Iris pigment epithelial cell (primary cell): ENCODE results near the gene NEDD4.
A peak's percentile ranks its signal among the peaks of the same experiment; 100 is the strongest.
"Not testable (repeated sequence)": the region's sequence is repeated elsewhere in the genome, so short reads cannot be mapped to it uniquely, and the experiment has no call there.

Experiments used
- DNase-seq: peaks from one replicate; pipeline ENCODE4 v3.0.0-alpha.2; 2011; ENCODE audit warnings: low read depth

The NEDD4 gene

DNA sequence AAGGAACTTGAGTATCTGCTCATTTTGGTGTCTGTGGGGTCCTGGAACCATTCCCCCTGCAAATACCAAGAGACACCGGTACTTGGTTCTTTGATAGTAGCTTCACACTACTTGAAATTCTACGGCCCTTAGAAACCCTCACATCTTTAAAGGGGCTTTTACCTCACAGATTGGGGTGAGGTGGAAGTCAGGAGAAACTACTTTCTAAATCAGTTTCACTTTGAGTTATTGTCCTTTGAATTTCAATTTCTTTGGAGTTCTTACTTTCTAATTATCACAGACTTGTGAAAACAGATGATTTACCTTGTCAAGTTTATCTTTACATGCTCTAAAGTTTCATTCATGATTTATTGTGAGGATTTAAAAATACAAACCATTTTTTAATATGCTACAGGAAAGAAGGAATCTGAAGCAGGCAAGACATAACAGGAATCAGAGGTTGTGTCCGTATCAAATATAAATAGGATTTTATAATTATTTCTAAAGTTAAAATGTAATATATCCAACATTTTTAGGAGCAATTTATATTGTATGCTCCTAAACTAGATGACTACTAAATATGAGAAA, 98.9 kb downstream of the NEDD4 start:
- DNase-seq: no peak

DNA sequence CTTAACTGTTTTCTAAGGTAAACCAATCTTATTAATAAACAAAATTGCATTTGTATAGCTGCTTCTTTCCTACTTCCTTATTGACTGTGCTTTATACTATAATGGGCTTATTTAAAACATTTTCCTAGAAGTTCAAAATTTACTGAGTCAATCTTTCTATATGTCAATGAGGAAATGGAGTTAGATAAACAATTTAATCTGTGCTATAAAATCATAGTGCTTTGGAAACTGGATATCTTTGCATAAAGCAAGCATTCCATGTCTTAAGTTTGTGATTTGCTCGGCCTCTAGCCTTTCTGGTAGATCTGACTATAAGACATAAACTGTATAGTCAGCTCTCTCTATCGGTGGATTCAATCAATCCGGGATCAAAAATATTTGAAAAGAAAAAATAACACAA, 99.6 kb downstream of the NEDD4 start:
- DNase-seq: no peak

DNA sequence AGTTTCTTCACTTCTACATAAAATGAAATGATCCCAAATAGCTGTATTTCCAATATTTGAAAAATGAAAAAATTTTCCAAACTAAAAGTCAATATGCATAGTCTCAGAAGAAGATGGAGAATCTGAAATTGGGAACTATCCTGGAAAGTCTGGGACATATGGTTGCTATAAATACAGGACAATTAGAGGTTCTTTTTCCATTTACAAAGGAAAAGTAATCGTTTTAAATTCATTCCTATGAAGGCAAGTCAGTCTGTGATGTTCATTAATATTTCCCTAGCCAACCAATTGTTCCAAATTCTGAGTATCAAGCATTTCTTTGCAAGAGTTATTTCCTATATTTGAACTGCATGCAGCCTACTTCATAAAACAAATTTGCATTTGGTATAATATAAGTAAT, 102.2 kb downstream of the NEDD4 start:
- no peak for DNase-seq

DNA sequence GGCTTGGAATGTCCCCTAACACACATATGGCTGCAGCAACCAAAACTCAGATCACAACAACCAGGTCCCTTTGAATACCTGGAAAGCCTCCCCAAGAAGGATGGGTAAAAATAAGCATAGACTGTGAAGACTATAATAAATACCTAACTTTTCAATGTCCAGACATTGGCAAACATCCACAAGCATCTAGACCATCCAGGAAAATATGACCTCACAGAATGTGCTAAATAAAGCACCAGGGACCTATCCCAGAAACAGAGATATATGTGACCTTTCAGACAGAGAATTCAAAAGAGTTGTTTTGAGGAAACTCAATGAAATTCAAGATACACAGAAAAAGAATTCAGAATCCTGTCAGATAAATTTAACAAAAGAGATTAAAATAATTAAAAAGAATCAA, 109.2 kb downstream of the NEDD4 start:
- peak; percentile 48 for DNase-seq

DNA sequence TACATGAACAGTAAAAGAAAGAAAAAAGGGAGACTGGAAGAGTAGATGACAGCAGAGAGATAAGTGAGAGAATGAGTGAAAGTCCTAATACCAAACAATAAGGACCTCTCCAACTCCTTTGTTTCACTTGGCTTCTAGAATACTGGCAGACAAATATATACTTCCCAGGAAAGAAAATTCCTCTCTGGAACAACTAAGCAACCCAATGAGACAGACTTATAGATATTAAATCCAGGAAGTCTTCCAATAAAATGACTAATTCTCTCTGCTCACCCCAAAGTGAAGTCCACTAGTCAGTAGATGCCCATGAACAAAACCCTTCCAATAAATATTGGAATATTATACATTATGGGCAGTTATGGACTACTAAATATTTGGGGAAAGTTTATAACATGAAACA, 114.2 kb downstream of the NEDD4 start:
- DNase-seq: no peak

DNA sequence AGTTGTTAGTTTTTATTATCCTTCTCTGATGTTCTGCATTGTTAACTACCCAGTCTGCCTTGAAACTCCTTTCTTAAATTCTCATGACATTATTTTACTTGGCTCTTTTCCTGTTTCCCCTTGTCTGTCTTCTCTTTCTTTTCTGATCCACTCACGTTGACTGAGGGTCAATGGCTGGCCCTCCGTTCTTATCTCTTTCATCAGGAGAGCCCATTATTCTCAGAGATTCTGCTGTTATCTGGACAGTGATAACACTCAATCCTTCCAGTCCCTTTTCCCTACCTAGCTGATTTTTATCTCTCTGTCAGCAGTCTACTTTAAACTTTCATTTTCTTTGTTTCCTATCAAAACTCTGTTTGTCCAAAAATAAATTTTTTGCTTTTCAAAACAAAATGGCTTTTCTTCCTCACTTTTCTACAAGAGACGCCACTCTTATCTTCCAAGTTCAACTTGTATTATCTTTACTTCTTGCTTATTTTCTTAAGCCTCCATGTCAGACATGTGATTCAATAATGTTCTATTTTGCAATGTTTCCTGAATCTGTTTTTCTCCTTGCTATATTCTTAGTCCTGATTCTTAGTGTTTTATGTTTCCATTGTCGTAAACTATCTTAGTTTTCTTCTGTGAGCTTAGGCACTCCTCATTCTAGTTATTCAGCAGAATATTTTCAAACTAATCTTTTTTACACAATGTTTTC, 120.2 kb downstream of the NEDD4 start:
- peak; percentile 66 for DNase-seq

DNA sequence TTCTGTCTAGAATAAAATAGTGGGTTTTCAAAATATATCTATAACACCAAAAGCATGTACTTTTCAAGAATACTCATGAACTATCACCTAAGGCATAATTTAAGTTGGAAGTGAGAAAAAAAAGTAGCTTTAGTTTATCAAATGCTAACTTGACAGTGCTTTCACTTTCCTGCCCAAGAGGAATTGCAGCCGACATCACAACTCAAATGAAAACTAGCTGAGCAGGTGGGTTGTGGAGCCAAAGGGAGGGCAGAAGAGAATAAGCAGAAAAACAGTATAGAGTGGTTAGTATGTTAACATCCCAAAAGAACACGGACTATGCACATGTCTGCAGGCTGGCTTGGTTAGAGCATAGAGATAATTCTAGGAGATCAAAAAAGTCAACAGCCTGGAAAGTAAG, 120.9 kb downstream of the NEDD4 start:
- DNase-seq: peak; percentile 38

GRCh38 chr15:55869660-55870059, 123.8 kb downstream of the NEDD4 start:
- DNase-seq: no peak

- DNase-seq: peak; percentile 42
Measured at GRCh38 chr15:55868707-55869106, 124.7 kb downstream of the NEDD4 start.

DNA sequence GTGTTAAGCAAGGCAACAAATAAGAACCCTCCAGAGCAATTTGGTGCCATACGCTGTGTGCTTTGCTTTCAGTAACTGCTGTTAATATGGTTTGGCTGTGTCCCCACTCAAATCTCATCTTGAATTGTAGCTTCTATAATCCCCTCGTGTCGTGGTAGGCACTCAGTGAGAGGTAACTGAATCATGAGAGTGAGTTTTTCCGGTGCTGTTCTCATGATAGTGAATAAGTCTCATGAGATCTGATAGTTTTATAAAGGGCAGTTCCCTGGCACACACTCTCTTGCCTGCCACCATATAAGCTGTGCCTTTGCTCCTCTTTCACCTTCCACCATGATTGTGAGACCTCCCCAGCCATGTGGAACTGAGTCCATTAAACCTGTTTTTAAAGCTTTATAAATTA, 125.1 kb downstream of the NEDD4 start:
- not testable (repeated sequence) for DNase-seq

DNA sequence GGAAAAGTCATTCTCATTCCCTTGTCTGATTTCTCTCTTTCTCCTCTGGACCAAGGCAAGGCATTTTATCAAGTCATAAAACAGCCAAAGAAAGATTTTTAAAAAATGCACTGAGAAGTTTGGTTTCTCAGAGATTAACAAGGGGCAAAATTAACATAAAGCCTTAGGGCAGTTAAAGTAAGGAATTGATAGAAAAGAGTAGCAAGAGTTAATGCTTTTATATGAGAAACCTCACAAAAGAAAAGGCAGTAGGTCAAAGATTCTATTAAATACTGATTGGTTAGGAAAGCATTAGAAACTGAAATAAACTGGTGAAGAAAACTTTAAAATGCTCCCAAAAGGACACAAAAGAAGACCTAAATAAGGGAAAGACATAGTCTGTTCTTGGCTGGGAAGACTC, 129.5 kb downstream of the NEDD4 start:
- no peak for DNase-seq

GRCh38 chr15:55861115-55861514, 132.3 kb downstream of the NEDD4 start:
- no peak for DNase-seq

DNA sequence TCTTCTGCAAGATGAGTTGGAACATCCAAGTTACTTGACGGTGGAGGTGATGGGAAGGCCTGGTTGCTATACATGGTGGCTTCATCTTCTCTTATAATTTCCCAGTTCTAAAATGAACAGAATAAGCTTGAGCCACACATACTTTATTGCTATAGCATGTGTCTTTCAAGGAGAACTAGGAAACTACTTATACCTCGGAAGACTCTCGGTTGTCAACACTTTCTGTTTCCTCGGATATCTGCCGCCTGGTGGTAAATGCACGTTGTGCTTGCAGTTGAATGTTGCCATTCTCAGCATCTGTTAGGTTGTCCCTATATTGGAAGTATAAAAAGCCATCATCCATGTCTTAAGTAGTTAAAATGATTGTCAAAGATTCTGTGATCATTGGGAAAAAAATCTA, 132.9 kb downstream of the NEDD4 start:
- DNase-seq: no peak

GRCh38 chr15:55859681-55860080, 133.7 kb downstream of the NEDD4 start:
- DNase-seq: peak; percentile 49

DNA sequence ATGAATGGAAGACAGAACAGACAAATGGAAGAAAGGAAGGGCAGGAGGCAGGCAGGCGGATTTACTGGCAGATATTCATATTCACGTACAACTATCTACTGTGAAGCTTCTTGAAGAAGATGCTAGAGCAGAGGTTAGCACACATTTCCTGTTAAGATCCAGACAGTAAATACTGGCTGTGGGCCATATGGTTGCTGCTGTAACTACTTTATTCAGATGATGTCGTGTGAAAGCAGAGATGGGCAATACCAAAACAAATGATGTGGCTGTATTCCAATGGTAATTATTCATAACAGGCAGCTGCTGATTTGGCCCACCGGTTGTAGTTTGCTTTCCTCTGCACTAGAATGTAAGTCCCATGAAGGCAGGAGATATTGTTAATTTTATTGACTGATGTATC, 134.8 kb downstream of the NEDD4 start:
- DNase-seq: peak; percentile 83

DNA sequence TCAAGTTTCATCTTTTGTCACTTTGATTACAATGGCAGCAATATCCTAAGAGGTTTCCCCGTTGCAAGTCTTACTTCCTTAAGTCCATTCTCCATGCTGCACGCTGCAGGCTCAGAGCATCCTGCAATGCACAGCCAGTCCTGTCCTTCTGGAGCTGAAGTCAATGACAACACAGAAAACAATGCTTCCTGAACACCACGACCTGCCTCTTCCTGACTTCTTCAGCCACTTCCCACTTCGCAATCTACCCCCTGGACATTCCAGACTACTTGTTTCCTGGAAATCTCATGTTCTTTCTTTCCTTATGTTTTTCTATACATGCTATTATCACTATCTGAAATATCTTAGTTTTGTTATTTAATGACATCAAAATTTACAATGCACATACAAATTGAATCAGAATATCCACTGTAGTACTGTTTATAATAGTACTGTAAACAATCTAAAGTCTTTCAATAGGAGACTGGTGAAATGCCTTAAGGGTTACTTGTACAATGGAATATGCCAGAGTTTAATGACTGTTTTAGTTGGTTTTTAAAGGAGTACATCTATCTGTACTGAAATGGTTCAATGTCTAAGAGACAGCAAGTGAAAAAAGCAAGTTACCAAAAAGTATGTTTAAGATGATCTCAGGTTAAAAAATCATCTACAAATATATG, 136.8 kb downstream of the NEDD4 start:
- peak; percentile 29 for DNase-seq

GRCh38 chr15:55853134-55853533, 140.3 kb downstream of the NEDD4 start:
- no peak for DNase-seq

GRCh38 chr15:55846116-55846707, 147.2 kb downstream of the NEDD4 start:
- DNase-seq: peak; percentile 85

- not testable (repeated sequence) for DNase-seq
Measured at GRCh38 chr15:55842897-55843296, 150.5 kb downstream of the NEDD4 start.

DNA sequence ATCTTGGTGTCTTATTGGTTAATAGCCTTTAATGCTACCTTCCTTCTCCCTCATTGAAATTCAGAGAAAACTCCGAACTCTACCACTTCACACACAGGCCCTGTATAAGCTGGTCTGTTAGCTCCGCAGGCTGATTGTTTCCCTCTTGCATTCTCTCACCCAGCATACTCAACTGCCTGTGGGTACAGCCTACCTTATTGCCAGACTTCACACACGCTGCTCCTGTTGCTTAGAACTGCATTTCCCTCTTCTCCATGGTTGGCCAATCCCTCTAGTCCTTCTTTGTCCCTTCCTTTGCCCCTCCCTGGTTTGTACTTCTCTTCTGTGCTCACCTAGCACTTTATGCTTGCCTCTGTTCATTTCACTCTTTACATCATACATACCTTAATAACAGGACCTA, 157.5 kb downstream of the NEDD4 start:
- DNase-seq: no peak

GRCh38 chr15:55834331-55834730, 159.1 kb downstream of the NEDD4 start:
- peak; percentile 25 for DNase-seq

DNA sequence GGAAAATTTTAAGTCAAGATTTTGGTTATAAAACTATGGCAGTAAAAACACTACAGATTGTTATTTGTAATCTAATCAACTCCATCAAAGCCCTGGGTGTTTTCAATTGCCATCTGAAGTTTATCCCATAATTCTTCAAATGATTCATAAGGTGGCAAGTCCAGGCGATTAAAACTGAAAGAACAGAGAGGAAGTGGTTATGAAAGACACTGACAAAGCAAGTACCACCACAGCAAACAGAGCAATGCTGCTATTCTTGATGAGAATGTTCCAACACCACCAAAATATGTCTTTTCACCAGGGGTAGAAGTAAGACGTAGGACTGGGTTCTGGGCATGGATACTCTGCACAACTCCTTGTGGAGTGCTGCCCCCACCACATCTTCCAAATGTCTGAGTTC, 163.6 kb downstream of the NEDD4 start:
- DNase-seq: peak; percentile 26

DNA sequence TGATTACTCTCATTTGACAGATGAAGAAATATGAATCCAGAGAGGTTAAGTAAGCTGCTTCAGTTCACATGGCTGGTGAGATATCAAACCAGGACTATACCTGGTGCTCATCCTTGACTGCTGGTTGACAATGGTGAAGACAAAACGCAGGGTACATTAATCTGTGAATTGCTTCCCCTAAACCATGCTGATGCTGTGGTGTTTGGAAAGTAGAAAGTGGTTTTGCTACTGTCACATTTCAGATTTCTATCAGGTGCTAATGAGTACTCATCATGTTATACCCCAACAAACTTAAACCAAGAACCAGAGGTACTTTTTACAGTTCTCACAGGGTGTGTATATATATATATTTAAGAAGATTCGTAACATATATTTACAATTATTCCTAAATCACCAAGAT, 165.5 kb downstream of the NEDD4 start:
- no peak for DNase-seq
